Lung (tissue), 12 donors: ENCODE data around the gene LTA. TPM values are rescaled to one million over a fixed set of nuclear protein-coding genes. Genes with fewer than 3 reads are reported as not detected.
A peak's percentile ranks its signal among the peaks of the same experiment; 100 is the strongest.

Experiments used
- ATAC-seq: fragments of 200-7000 bp; cut with Tn5 transposase; one replicate; pipeline ENCODE4 v1.9.1; 2020; ENCODE audit warnings: moderate number of reproducible peaks; ENCODE audit not compliant: insufficient read depth, low FRiP score
- DNase-seq, 3 donors: peaks; one replicate each; pipeline ENCODE4 v3.0.0-alpha.2; 2013 to 2017
- H3K27ac ChIP-seq, 2 donors: one replicate each; pipeline ENCODE4 v1.5.1; 2013; ENCODE audit warnings: mild to moderate bottlenecking in 2 of 2, moderate library complexity in 2 of 2, control low read depth in 1 of 2, inconsistent platforms in 1 of 2, low read depth in 1 of 2, low read length in 1 of 2
- H3K27me3 ChIP-seq, 3 donors: one replicate each; pipeline ENCODE4 v1.5.1; 2013; ENCODE audit warnings: low read length in 2 of 3; ENCODE audit not compliant: control insufficient read depth in 3 of 3, insufficient read depth in 3 of 3
- H3K36me3 ChIP-seq, 4 donors: one replicate each; pipeline ENCODE4 v1.5.1; 2013; ENCODE audit warnings: low read length in 4 of 4, mild to moderate bottlenecking in 1 of 4, moderate library complexity in 1 of 4; ENCODE audit not compliant: control insufficient read depth in 4 of 4, insufficient read depth in 4 of 4
- H3K4me1 ChIP-seq, 5 donors: one replicate each; pipeline ENCODE4 v1.5.1; 2013; ENCODE audit warnings: low read length in 5 of 5, mild to moderate bottlenecking in 2 of 5, moderate library complexity in 1 of 5; ENCODE audit not compliant: control insufficient read depth in 5 of 5, insufficient read depth in 5 of 5
- H3K4me3 ChIP-seq: one replicate; pipeline ENCODE4 v1.5.1; 2013; ENCODE audit warnings: mild to moderate bottlenecking, control low read depth, moderate library complexity
- H3K9ac ChIP-seq, 2 donors: one replicate each; pipeline ENCODE4 v1.5.1; 2013; ENCODE audit warnings: low read length in 2 of 2, control low read depth in 1 of 2; ENCODE audit not compliant: insufficient read depth in 1 of 2
- H3K9me3 ChIP-seq, 4 donors: one replicate each; pipeline ENCODE4 v1.5.1; 2013; ENCODE audit warnings: low read length in 3 of 4, mild to moderate bottlenecking in 1 of 4, moderate library complexity in 1 of 4; ENCODE audit not compliant: control insufficient read depth in 4 of 4, insufficient read depth in 3 of 4
- WGBS, 2 donors: extraction: QIAGEN DNeasy Blood & Tissue Kit; methylation state at CpG; one replicate each; pipeline ENCODE4 v1.1.7; 2013; 5-methylcytosine and 5-hydroxymethylcytosine counted together
- polyA plus RNA-seq, 2 donors: library from polyadenylated mRNA; stranded (reverse); fragments of 200-250 nt; gene quantifications; one replicate each; pipeline ENCODE4 v1.2.1, GENCODE V29; 2013
- total RNA-seq, 2 donors: library from RNA; depleted of rRNA in 1 of 2; stranded (reverse); fragments of >200 nt in 1 of 2; gene quantifications; one replicate each; pipeline ENCODE4 v1.2.1, GENCODE V29; 2014 to 2021
- TF ChIP-seq, protein P1 (sequence below): IDR thresholded peaks from 2 replicates; pipeline ENCODE4 v1.5.1; 2012; ENCODE audit warnings: mild to moderate bottlenecking; ENCODE audit errors: control extremely low read depth, extremely low read depth
- donor health status: control.
- donor health status: control.
- donor health status: Bipolar disorder and iron deficiency.
- donor health status: healthy.
- donor health status: DM: yes; HTN: yes; CAD: no.

Gene LTA
- total and polyA plus RNA-seq, 4 donors: 0.28 to 1.2 (median 0.47) TPM

DNA sequence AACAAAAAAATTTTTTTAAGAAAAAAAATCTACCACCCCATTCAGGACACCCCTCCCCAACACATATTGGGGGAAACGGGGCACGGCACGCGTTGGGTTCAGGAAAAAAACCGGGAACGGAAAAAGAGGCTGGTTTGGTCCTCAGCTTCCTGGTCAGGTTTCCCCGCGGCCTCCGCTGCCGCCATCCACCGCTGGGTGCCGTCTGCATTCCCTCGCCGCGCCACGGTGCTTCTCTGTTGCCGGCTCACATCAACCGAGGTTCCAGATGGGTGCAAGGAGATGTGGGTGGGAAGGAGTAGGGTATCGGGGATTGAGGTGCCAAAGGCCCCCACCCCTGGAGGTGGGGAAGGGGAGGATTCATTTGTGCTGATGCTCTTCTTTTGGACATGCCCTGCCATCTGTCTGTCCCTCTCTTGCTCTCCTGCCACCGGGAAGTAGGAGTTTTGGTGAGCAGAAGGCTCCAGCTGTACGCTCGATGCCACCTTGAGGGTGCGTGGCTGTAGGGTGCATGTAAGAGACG lies 37.5 kb upstream of the LTA start:
- H3K36me3 ChIP-seq: peaks cover 55 to 74% (median 63%) of the 10 kb centered on the region in 4 donors
- TF ChIP-seq, protein P1, sequence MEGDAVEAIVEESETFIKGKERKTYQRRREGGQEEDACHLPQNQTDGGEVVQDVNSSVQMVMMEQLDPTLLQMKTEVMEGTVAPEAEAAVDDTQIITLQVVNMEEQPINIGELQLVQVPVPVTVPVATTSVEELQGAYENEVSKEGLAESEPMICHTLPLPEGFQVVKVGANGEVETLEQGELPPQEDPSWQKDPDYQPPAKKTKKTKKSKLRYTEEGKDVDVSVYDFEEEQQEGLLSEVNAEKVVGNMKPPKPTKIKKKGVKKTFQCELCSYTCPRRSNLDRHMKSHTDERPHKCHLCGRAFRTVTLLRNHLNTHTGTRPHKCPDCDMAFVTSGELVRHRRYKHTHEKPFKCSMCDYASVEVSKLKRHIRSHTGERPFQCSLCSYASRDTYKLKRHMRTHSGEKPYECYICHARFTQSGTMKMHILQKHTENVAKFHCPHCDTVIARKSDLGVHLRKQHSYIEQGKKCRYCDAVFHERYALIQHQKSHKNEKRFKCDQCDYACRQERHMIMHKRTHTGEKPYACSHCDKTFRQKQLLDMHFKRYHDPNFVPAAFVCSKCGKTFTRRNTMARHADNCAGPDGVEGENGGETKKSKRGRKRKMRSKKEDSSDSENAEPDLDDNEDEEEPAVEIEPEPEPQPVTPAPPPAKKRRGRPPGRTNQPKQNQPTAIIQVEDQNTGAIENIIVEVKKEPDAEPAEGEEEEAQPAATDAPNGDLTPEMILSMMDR: no peak
- 90 to 92% methylated on average over 24 of the region's 24 CpGs for WGBS, 2 donors
- ATAC-seq: no peak
- H3K4me1 ChIP-seq: peaks cover 3 to 13% (median 11%) of the 10 kb centered on the region in 5 donors
- H3K27ac ChIP-seq: no peak overlapping the region
- H3K27me3 ChIP-seq: no peaks in the 10 kb centered on the region
- DNase-seq: no peak
- no peaks in the 10 kb centered on the region for H3K9me3 ChIP-seq
- no peak overlapping the region for H3K4me3 ChIP-seq
- H3K9ac ChIP-seq: no peak overlapping the region

DNA sequence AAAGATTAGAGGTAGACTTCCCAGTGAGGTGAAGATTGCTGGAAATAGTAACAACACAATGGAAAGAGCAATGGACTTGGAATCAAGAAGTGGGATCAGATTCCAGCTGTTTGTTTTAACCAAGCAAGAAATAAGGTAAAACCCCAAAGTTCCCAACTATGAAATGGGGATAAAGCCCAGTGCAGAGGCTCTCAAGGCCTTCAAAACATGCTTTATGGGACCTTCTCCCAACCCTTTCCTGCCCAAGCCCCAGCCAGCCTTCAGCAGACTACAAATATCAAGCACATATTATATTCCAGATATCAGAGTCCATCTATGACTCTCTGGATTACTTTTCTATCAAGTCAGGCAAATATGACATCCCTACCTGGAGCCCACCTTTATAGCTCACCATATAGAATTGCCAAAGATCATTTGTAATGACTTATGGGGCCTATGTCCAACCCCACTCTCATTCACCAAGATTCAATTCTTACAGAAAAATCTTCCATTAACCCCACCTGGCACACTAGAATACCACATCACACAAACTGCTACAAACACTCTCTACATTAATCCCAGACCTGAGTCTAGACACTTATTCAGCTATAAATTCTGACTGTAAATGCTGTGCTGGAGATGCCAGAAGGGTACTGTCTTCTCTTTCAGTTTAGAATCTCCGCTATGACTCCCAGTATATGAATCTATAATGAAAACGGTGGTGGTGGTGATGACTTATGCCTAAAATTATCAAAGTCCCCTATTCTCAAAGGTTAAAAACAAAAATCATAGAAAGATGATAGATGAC lies 36.4 kb upstream of the LTA start:
- Histone ChIP-seq H3K27me3 (no peaks in the 10 kb centered on the region), H3K9me3 (no peaks in the 10 kb centered on the region), H3K4me3 (no peak overlapping the region), H3K9ac (no peak overlapping the region), H3K27ac (no peak overlapping the region), H3K36me3 (peaks cover 52 to 76% (median 65%) of the 10 kb centered on the region in 4 donors), H3K4me1 (peaks cover 9 to 20% (median 15%) of the 10 kb centered on the region in 5 donors)
- 38 to 40% methylated on average over 2 of the region's 2 CpGs for WGBS, 2 donors
- DNase-seq: no peak
- TF ChIP-seq, protein P1: no peak
- ATAC-seq: no peak

DNA sequence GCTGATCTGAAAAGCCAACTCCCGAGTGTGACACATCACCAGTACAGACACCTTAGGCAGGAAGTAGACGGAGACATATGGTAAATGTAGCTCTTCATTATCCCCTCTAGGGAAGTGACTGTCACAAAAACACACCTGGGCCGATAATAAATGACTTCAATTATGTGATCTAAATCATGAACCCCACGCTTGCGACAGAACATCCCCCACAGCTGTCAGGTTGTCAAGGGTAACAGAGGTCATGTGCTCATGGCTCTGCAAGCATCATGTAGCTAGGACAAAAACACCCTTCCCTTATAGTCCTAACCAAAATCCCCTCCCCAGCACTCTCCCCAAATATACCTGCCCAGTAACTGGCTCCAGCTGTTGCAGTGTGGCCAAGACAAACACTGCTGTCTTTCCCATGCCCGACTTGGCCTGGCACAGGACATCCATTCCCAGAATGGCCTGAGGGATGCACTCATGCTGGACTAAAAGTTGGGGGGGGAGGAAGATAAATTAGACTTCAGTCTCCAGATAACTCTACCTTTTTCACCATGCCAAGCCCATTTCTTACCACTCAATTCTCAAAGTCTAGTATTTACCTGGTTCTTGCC lies 33.2 kb upstream of the LTA start:
- TF ChIP-seq, protein P1: no peak
- no peaks in the 10 kb centered on the region for H3K27me3 ChIP-seq
- ATAC-seq (no peak), DNase-seq (no peak)
- H3K36me3 ChIP-seq: peaks cover 24 to 59% (median 47%) of the 10 kb centered on the region in 4 donors
- H3K9ac ChIP-seq: peak overlapping the region in 1 of 2 donors; percentile 100
- no peaks in the 10 kb centered on the region for H3K9me3 ChIP-seq
- WGBS, 2 donors: 65 to 71% methylated on average over 6 of the region's 6 CpGs
- no peak overlapping the region for H3K4me3 ChIP-seq
- H3K4me1 ChIP-seq: peaks cover 9 to 25% (median 15%) of the 10 kb centered on the region in 5 donors
- no peak overlapping the region for H3K27ac ChIP-seq
